PC-3 (cell line): ENCODE measurements around the gene FSTL4. TPM values are rescaled to one million over a fixed set of nuclear protein-coding genes. Genes with fewer than 3 reads are reported as not detected.

Experiments
- ATAC-seq: fragments of 200-7000 bp; cut with Tn5 transposase; 2 replicates; pipeline ENCODE4 v1.9.1; 2020; ENCODE audit warnings: mild to moderate bottlenecking, moderate library complexity
- BruUV-seq: library from RNA; stranded (reverse); fragments of 400-500 nt; replicated peaks from 2 replicates; lab custom pipeline; 2021; lab: Mats Ljungman, UMichigan
- CTCF ChIA-PET: fragments of 300-600 bp; sonication (Branson Sonifier 250); formaldehyde crosslinking; loops from one replicate; lab custom pipeline; 2022; ENCODE audit warnings: antibody characterized with exemption; lab: Charles Lee
- POLR2A ChIA-PET: fragments of 300-600 bp; sonication (Branson Sonifier 250); formaldehyde crosslinking; loops from one replicate; lab custom pipeline; 2022; ENCODE audit warnings: antibody characterized with exemption; ENCODE audit not compliant: unreplicated experiment; lab: Charles Lee
- DNase-seq: peaks from one replicate; pipeline ENCODE4 v3.0.0-alpha.2; 2015
- H2AFZ ChIP-seq: fragments of 300-600 bp; sonication (generic); 2 replicates; pipeline ENCODE4 v1.6.0; 2016; ENCODE audit warnings: antibody characterized with exemption, low read length
- H3F3A ChIP-seq: fragments of 300-600 bp; sonication (generic); one replicate; pipeline ENCODE4 v1.6.0; 2017; ENCODE audit warnings: antibody characterized with exemption, low read length, control low read depth, mild to moderate bottlenecking; ENCODE audit not compliant: unreplicated experiment
- H3K27ac ChIP-seq: fragments of 300-600 bp; sonication (generic); 2 replicates; pipeline ENCODE4 v1.5.1; 2016; ENCODE audit warnings: mild to moderate bottlenecking, low read length
- H3K27me3 ChIP-seq: fragments of 300-600 bp; sonication (generic); 2 replicates; pipeline ENCODE4 v1.6.1; 2016; ENCODE audit warnings: low read length, mixed read lengths
- H3K36me3 ChIP-seq: fragments of 300-600 bp; sonication (generic); 2 replicates; pipeline ENCODE4 v1.6.1; 2016; ENCODE audit warnings: low read depth, mixed run types, low read length, mixed read lengths
- H3K4me1 ChIP-seq: fragments of 300-600 bp; sonication (generic); 2 replicates; pipeline ENCODE4 v1.5.1; 2016; ENCODE audit warnings: low read length; ENCODE audit not compliant: insufficient read depth
- H3K4me2 ChIP-seq: fragments of 300-600 bp; sonication (generic); 2 replicates; pipeline ENCODE4 v1.6.0; 2016; ENCODE audit warnings: low read length
- H3K4me3 ChIP-seq: fragments of 300-600 bp; sonication (generic); 2 replicates; pipeline ENCODE4 v1.5.1; 2016; ENCODE audit warnings: mild to moderate bottlenecking, low read length, mixed read lengths
- H3K79me2 ChIP-seq: fragments of 300-600 bp; sonication (generic); 2 replicates; pipeline ENCODE4 v1.6.1; 2017; ENCODE audit warnings: low read length, mixed read lengths
- H3K9ac ChIP-seq: fragments of 300-600 bp; sonication (generic); 2 replicates; pipeline ENCODE4 v1.6.0; 2016; ENCODE audit warnings: mild to moderate bottlenecking, low read length
- H3K9me2 ChIP-seq: fragments of 300-600 bp; sonication (generic); replicated peaks from 2 replicates; pipeline ENCODE4 v1.6.1; 2016; ENCODE audit warnings: mixed run types, low read length, mixed read lengths
- H3K9me3 ChIP-seq: fragments of 300-600 bp; sonication (generic); 2 replicates; pipeline ENCODE4 v1.6.1; 2016; ENCODE audit warnings: low read length, mixed read lengths
- H4K20me1 ChIP-seq: fragments of 300-600 bp; sonication (generic); 2 replicates; pipeline ENCODE4 v1.6.1; 2016; ENCODE audit warnings: low read length, mixed read lengths
- CTCF ChIP-seq: fragments of 300-600 bp; sonication (generic); conservative IDR thresholded peaks from 2 replicates; pipeline ENCODE4 v1.5.1; 2017; ENCODE audit warnings: antibody characterized with exemption, low read depth, mild to moderate bottlenecking, low read length
- EZH2 ChIP-seq: fragments of 300-600 bp; sonication (generic); IDR thresholded peaks from one replicate; pipeline ENCODE4 v1.6.1; 2017; ENCODE audit warnings: antibody characterized with exemption, mild to moderate bottlenecking, low read length; ENCODE audit not compliant: unreplicated experiment
- EZH2phosphoT487 ChIP-seq: fragments of 300-600 bp; sonication (generic); IDR thresholded peaks from 2 replicates; pipeline ENCODE4 v1.6.1; 2018; ENCODE audit warnings: mild to moderate bottlenecking, antibody characterized with exemption, low read length, borderline replicate concordance
- intact Hi-C: fragments of 100-400 bp; cut with micrococcal nuclease; formaldehyde crosslinking; loops from 2 replicates; pipeline ENCODE4 v1.9.0; 2023
- total RNA-seq: library from RNA; depleted of rRNA; stranded (reverse); fragments of >200 nt; gene quantifications from 2 replicates; pipeline ENCODE4 v1.2.3, GENCODE V29; 2014

Gene FSTL4
- total RNA-seq, 1 experiment from 2014 or later, result 4.2 TPM

- BruUV-seq, result no TSS peak
- ATAC-seq (no peak), DNase-seq (no peak)
- Histone ChIP-seq H2AFZ (no peak overlapping the region), H3K27me3 (no peaks in the 10 kb centered on the region), H4K20me1 (no peaks in the 10 kb centered on the region), H3K9me2 (no peaks in the 10 kb centered on the region), H3K36me3 (no peaks in the 10 kb centered on the region), H3F3A (no peaks in the 10 kb centered on the region), H3K27ac (no peak overlapping the region), H3K4me2 (no peak overlapping the region), H3K9ac (no peak overlapping the region), H3K4me3 (no peak overlapping the region), H3K4me1 (no peaks in the 10 kb centered on the region), H3K9me3 (no peaks in the 10 kb centered on the region), H3K79me2 (no peaks in the 10 kb centered on the region)
- CTCF ChIA-PET, result no interaction called here
- intact Hi-C loops, result no loop called here
- POLR2A ChIA-PET, result no interaction called here
- TF ChIP-seq CTCF (no peak), EZH2phosphoT487 (no peak), EZH2 (no peak)
These were observed 204.0 kb downstream of the FSTL4 start for GRCh38 chr5:133408322-133408721.

GRCh38 chr5:133406977-133407632, 205.2 kb downstream of the FSTL4 start:
- TF ChIP-seq EZH2 (no peak), EZH2phosphoT487 (no peak), CTCF (no peak)
- DNase-seq (peak; percentile 27), ATAC-seq (no peak)
- Histone ChIP-seq H3K79me2 (no peaks in the 10 kb centered on the region), H2AFZ (no peak overlapping the region), H3K9ac (no peak overlapping the region), H3K27me3 (no peaks in the 10 kb centered on the region), H3K36me3 (no peaks in the 10 kb centered on the region), H3F3A (no peaks in the 10 kb centered on the region), H3K4me3 (no peak overlapping the region), H3K4me2 (no peak overlapping the region), H3K9me2 (no peaks in the 10 kb centered on the region), H3K9me3 (no peaks in the 10 kb centered on the region), H3K27ac (no peak overlapping the region), H4K20me1 (no peaks in the 10 kb centered on the region), H3K4me1 (no peaks in the 10 kb centered on the region)
- POLR2A ChIA-PET, result no interaction called here
- CTCF ChIA-PET, result no interaction called here
- intact Hi-C loops, result no loop called here
- no TSS peak for BruUV-seq

GRCh38 chr5:133406208-133406976, 205.9 kb downstream of the FSTL4 start:
- no TSS peak for BruUV-seq
- no peaks in the 10 kb centered on the region for H3K79me2 ChIP-seq
- no peaks in the 10 kb centered on the region for H3F3A ChIP-seq
- H3K4me1 ChIP-seq, result no peaks in the 10 kb centered on the region
- no peaks in the 10 kb centered on the region for H4K20me1 ChIP-seq
- ChIA-PET CTCF (no interaction called here), POLR2A (no interaction called here)
- H3K27me3 ChIP-seq, result no peaks in the 10 kb centered on the region
- H3K36me3 ChIP-seq, result no peaks in the 10 kb centered on the region
- H3K4me3 ChIP-seq, result no peak overlapping the region
- TF ChIP-seq CTCF, result no peak
- TF ChIP-seq EZH2phosphoT487, result no peak
- no peak for TF ChIP-seq EZH2
- no peak overlapping the region for H3K27ac ChIP-seq
- no peak for ATAC-seq
- no peaks in the 10 kb centered on the region for H3K9me3 ChIP-seq
- H3K9ac ChIP-seq, result no peak overlapping the region
- intact Hi-C loops, result no loop called here
- no peaks in the 10 kb centered on the region for H3K9me2 ChIP-seq
- H2AFZ ChIP-seq, result no peak overlapping the region
- H3K4me2 ChIP-seq, result no peak overlapping the region
- no peak for DNase-seq
